Suppressor macrophage treated with lipopolysaccharide for 1 hour (primary cell): Measurements from ENCODE around the gene TAF11L4.
"Not testable (repeated sequence)": the region's sequence is repeated elsewhere in the genome, so short reads cannot be mapped to it uniquely, and the experiment has no call there.

Experiments used
- DNase-seq, 3 donors: peaks; one replicate each; pipeline ENCODE4 v3.0.0-alpha.2; 2020 to 2022

TAF11L4 gene

DNA sequence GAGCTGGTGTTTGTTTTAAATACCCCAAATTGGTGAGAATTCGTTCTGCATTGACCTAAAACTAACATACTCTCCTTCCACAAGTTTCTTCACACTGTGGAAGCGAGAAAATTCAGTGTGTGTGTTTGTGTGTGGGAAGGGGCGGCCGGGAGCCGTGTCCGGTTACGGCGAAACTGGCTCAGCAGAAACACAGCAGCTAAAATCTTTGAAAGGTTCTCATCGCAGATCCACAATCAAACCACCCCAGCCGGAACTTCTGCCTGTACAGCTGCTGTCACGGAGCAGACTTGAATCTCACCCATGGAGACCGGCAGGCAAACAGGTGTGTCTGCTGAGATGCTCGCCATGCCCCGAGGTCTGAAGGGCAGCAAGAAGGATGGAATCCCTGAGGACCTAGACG is at the start of gene TAF11L4:
TAF11L4 (plus strand) TSS at position 301 of the 400 bp plus-strand sequence.
- DNase-seq: not testable (repeated sequence)

DNA sequence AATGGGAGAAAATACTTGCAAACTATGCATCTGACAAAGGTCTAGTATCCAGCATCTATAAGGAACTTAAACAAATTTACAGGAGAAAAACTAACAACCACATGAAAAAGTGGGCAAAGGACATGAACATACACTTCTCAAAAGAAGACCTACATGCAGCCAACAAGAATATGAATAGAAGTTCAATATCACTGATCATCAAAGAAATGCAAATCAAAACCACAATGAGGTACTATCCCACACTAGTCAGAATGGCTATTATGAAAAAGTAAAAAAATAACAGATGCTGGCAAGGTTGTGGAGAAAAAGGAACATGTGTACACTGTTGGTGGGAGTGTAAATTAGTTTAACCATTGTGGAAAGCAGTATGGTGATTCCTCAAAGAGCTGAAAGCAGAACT is 46.5 kb upstream of the TAF11L4 start:
- DNase-seq: not testable (repeated sequence)

DNA sequence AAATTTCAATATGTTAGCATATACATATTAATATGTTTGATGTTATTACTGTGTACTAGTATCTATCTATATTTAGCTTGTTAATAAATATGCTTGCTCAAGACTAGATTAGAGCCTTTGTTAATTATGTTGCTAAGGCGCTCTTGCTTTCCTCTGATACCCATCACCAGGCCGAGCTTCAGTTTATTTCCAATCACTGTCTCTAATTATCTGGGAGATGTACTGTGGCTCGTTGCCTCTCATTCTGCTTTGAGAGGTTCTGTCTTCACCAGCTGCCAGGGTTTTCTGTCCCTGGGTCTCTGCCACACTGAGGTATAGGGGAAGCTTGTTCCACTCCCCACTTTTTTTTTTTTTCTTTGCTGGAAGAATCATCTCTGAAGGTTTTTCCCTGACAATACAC is 44.6 kb upstream of the TAF11L4 start:
- DNase-seq: no peak

DNA sequence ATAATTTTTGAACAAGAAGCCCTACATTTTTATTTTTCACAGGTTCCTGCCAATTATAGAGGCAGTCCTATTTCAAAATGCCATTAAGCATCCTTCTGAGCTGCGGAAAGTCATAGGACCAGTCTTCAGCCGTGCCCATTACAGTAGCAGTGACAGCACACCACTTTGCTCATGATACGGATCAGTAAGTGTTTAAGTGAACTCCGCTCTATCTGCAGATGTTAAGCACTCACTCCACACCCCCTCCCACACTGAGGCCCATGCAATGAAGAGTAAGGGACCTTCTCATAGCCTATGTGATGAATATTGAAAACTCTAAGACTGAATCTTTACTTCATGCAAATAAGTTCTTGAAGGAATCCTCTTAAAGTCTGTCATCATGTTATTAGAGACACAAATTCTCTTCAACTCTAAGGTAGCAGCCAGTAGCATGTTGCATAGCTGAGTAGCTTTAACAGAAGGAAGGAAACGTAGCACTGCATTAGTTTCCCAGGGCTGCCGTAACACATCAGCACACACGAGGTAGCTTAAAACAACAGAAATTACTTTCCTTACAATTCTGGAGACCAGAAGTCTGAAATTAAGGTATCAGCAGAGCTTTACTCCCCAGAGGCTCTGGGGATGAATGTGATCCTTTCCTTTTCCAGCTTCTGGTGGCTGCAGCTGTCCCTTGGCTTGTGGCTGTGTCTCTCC is 43.9 kb upstream of the TAF11L4 start:
- no peak for DNase-seq

DNA sequence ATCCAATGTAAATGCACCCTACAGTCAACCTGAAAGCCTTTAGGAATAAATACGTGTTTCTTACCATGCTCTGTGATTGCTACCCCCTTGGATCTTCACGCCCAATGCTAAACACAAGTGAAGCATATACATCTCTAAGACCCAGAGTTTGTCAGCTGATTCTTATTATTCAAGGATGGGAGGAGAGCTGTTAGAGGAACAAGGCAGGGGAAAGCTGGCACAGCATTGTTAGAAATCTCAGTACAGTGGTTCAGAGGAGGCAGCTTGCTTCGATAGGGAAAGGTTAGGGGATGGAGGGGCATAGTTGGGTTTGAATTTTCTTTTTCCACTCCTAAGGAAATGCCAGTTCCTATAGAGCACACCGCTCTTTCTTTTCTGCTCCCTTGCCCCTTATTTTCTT is 40.2 kb upstream of the TAF11L4 start:
- DNase-seq: no peak

DNA sequence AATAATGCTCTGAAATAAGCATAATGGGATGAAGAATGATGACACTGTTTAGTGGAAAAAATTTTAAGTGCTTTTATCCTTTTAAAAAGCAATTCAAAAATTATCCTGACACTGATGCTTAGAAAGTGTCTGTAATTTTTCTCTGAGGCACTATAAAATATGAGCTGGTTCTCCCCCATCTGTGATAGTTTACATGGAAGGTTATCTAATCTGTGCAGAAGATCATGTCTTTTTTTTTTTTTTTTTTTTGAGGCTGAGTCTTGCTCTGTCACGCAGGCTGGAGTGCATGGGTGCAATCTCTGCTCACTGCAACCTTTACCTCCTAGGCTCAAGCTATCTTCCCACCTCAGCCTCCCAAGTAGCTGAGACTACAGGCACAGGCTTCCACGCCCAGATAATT is 38.8 kb upstream of the TAF11L4 start:
- no peak for DNase-seq

DNA sequence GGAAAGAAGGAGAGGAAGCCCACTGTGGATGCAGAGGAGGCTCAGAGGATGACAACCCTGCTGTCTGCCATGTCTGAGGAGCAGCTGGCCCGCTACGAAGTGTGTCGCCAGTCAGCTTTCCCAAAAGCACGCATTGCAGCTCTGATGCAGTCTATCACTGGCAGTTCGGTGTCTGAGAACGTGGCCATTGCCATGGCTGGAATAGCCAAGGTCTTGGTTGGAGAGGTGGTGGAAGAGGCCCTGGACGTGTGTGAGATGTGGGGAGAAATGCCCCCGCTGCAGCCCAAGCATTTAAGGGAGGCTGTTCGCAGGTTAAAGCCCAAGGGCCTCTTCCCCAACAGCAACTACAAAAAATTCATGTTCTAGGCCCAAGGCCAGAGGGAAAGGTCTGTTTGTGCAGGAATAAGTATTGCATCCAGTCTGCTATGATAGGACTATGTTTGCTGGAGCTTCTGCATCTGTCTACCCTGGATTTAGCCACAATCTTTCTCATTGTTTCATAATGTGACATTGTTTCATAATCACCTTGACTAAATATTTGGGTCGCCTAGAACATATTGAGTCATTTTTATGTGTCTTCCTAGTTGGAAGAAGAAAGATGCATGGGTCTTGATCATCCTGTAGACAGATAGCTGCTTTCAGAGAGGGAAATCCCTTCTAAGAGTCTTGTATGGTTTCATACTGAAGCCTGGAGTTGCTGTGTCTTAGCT is 35.0 kb upstream of the TAF11L4 start:
- DNase-seq: not testable (repeated sequence)

DNA sequence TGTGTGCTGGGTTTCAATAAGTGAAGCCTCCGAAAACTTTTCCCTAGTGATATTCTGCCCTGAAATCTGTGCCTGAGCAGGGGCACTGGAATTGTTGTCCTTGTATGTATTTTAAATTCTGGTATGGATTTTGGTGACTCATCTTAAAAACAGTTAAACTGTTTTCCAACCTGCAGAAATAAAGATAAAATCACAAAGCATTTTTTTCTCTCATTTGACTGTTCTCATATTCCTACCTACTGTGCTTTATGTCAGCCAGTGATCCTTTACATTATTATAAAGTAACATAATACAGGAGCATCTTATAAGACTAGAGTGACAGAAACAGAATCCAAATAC is 34.5 kb upstream of the TAF11L4 start:
- no peak for DNase-seq

DNA sequence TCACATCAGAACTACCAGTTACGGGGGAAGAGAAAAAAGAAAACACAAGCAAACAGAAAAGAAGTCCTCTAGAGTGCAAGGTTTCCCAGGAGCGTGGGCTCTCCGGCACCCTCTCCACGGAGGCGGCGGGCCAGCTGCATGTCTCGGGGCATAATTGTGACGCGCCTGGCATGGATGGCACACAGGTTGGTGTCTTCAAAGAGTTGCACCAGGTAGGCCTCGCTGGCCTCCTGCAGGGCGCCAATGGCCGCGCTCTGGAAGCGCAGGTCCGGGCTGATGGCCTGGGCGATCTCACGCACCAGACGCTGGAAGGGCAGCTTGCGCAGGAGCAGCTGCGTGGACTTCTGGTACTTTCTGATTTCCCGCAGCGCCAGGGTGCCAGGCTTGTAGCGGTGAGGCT is 30.3 kb upstream of the TAF11L4 start:
- DNase-seq: not testable (repeated sequence)

DNA sequence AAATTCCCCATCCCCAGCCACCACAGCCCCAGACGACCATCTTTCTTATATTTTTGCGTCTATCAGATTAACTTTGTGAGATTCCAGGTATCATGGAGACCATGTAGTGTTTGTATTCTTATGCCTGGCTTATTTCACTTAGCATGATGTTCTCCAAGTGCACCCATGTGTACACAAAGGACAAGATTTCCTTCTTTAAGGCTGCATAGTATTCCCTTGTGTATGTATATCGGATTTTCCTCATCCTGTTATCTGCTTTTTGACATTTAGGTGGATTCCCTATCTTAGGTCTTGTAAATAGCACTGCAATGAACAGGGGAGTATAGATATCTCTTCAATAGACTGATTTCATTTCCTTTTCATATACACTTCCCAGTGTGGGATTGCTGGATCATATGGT is 28.8 kb upstream of the TAF11L4 start:
- DNase-seq: no peak

DNA sequence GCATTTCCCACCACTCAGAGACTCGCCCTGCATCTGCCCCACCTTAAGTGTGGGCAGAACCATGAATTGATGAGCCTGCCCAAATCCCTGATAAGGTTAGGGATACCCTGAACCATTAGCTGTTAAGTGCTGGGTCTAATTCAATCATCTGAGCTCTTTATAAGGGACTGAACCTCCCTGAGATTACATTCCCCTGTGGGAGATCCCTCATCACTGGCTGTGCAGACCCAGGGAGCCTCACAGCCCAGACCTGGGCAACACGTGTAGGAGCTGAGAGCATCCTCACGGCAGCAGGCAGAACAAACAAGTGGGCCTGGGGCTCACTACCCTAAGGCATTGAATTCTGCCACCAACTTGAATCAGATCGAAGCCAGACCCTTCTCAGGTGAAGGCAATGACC is 24.2 kb upstream of the TAF11L4 start:
- no peak for DNase-seq

DNA sequence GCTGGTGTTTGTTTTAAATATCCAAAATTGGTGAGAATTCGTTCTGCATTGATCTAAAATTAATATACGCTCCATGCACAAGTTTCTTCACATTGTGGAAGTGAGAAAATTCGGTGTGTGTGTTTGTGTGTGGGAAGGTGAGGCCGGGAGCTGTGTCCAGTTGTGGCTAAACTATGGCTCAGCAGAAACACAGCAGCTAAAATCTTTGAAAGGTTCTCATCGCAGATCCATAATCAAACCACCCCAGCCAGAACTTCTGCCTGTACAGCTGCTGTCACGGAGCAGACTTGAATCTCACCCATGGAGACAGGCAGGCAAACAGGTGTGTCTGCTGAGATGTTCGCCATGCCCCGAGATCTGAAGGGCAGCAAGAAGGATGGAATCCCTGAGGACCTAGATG is 23.7 kb upstream of the TAF11L4 start, which contains the start of gene TAF11L2:
TAF11L2 (plus strand) TSS at position 301 of the 400 bp plus-strand sequence.
- not testable (repeated sequence) for DNase-seq

DNA sequence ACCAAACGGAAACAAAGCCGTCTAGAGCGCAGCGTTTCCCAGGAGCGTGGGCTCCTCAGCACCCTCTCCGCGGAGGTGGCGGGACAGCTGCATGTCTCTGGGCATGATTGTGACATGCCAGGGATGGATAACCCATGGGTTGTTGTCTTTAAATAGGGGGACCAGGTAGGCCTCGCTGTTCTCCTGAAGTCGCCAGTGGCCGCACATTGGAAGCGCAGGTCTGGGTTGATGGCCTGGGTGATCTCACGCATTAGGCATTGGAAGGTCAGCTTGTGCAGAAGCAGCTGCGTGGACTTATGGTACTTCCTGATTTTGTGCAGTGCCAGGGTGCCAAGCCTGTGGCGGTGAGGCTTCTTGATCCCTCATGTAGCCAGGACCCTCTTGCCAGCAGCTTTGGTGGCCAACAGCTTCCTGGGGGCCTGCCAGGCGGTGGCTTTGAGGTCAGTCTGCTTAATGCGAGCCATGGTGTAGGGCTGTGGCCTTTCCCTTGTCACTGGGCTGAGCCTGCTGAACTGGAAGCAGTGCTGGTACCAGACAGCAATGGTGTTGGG is 9.8 kb upstream of the TAF11L4 start:
- DNase-seq: no peak

DNA sequence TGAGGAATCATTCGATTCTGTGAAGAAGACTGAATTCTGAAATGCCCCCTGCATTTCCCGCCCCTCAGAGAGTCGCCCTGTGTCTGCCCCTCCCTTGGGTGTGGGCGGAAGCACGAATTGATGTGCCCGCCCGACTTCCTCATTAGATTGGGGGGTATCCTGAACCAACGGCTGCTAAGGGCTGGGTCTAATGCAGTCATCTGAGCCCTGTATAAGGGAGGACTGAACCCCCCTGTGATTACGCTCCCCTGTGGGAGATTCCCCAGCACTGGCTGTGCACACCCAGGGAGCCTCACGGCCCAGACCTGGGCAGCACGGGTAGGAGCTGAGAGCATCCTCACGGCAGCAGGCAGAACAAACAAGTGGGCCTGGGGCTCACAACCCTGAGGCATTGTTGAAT is 4.1 kb upstream of the TAF11L4 start:
- not testable (repeated sequence) for DNase-seq

DNA sequence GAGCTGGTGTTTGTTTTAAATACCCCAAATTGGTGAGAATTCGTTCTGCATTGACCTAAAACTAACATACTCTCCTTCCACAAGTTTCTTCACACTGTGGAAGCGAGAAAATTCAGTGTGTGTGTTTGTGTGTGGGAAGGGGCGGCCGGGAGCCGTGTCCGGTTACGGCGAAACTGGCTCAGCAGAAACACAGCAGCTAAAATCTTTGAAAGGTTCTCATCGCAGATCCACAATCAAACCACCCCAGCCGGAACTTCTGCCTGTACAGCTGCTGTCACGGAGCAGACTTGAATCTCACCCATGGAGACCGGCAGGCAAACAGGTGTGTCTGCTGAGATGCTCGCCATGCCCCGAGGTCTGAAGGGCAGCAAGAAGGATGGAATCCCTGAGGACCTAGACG is 3.5 kb upstream of the TAF11L4 start, which contains the start of gene TAF11L3:
TAF11L3 (plus strand) TSS at position 301 of the 400 bp plus-strand sequence.
- not testable (repeated sequence) for DNase-seq

DNA sequence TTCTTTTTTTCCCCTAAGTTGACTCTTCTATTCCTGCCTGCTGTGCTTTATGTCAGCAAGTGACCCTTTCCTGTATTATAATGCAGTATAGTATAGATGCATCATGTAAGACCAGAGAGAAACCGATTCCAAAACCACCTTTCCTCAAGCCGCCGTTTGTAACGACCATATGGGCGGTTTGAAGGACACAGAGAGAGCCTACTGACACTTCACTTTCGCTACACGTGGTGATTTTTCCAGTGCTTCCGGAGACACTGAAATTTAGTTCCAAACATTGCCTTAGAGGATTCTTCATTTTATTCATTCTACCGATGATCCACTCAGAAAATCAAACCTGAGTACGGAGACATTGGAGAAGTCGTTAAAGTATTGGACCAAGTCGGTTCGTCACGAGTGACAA is 2.1 kb upstream of the TAF11L4 start:
- DNase-seq: not testable (repeated sequence)

DNA sequence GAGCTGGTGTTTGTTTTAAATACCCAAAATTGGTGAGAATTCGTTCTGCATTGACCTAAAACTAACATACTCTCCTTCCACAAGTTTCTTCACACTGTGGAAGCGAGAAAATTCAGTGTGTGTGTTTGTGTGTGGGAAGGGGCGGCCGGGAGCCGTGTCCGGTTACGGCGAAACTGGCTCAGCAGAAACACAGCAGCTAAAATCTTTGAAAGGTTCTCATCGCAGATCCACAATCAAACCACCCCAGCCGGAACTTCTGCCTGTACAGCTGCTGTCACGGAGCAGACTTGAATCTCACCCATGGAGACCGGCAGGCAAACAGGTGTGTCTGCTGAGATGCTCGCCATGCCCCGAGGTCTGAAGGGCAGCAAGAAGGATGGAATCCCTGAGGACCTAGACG is 3.3 kb downstream of the TAF11L4 start, which contains the start of gene TAF11L5:
TAF11L5 (plus strand) TSS at position 301 of the 400 bp plus-strand sequence.
- not testable (repeated sequence) for DNase-seq

DNA sequence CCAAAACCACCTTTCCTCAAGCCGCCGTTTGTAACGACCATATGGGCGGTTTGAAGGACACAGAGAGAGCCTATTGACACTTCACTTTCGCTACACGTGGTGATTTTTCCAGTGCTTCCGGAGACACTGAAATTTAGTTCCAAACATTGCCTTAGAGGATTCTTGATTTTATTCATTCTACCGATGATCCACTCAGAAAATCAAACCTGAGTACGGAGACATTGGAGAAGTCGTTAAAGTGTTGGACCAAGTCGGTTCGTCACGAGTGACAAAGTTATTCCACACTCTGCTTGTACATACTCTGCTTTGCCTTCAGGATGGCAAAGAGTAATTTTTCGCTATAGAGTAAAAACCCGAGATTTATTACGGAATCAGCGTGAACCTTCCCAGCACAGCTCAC is 4.9 kb downstream of the TAF11L4 start:
- DNase-seq: not testable (repeated sequence)

DNA sequence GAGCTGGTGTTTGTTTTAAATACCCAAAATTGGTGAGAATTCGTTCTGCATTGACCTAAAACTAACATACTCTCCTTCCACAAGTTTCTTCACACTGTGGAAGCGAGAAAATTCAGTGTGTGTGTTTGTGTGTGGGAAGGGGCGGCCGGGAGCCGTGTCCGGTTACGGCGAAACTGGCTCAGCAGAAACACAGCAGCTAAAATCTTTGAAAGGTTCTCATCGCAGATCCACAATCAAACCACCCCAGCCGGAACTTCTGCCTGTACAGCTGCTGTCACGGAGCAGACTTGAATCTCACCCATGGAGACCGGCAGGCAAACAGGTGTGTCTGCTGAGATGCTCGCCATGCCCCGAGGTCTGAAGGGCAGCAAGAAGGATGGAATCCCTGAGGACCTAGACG is 6.8 kb downstream of the TAF11L4 start, which contains the start of gene TAF11L6:
TAF11L6 (plus strand) TSS at position 301 of the 400 bp plus-strand sequence.
- DNase-seq: not testable (repeated sequence)
